HUDEP-2 (cell line): ENCODE data around the gene CD28.
A peak's percentile ranks its signal among the peaks of the same experiment; 100 is the strongest.
"Not testable (repeated sequence)": the region's sequence is repeated elsewhere in the genome, so short reads cannot be mapped to it uniquely, and the experiment has no call there.

Experiments
- DNase-seq, 76 experiments: peaks; one replicate each; lab custom pipeline; 2025; ENCODE audit not compliant: unreplicated experiment in 76 of 76; lab: John Stamatoyannopoulos, UW

The CD28 gene

GRCh38 chr2:203781151-203781550 is 74.7 kb downstream of the CD28 start:
- no peak for DNase-seq

DNA sequence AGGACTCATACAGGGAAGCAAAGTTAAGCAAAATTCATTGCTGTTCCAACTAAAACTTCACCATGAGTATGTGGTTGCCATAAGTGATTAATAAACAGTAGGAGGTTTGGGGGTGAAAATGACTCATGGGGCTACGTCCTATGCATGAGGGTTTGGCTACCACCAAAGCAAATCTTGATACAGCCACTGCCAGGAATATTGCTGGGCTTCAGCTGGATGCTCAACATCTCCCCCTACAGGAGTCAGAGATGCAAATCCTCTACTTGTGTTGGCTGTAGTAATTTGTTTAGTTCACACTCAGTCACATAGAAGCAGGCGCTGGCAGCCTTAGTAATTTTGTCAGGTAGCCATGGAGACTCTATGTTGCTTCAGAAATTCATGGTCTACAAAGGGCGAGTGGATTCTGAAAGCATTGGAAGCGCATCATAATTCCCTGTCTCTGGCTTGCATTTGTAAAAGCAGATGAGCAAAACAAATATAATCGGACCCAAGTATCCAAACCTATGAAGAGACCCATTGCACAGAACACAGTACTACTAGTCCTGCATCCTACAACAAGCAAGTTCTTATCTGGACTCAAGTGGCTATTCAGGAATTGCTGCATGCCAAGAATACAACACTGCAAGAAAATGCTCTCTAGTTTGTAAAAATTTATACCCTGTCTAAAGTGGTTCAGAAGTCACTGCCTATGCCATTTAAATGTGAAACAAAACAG is 76.0 kb downstream of the CD28 start:
- peak in 33 of 76 experiments; percentile 3 to 62 (median 21) for DNase-seq

DNA sequence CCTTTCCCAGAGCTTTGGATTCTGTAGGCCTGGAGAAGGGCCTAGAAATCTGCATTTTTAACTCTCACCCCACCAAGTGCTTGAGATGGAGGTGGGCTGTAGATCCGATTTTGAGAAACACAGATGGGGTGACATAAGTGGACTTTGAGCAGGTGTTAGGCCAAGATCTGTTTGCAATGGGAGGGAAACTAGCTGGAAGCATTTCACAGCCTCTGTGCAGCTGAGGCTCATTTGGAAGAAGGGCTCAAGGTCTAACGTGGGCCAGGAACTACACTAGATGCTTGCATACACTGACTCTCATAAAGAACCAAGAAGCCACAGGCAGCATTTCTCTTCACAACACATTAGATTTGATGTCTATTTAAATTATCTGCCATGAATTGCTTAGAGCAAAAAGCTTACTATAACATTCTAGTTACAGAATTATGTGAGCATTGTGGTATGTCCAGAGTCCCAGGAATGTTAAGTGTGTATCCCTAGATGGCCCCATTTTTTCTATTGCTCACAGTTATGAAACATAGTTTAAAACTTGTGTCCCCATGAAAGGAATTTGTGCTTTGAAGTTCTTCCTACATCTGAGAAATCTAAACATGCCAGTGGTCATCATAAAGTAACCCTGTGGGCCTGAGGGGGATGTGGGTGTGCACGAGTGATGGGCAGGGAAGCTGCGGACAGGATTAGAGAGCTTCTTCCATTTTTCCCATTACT is 77.2 kb downstream of the CD28 start:
- no peak for DNase-seq

- not testable (repeated sequence) for DNase-seq
These were observed 78.4 kb downstream of the CD28 start for GRCh38 chr2:203784710-203785270.

- not testable (repeated sequence) for DNase-seq
These were observed 79.1 kb downstream of the CD28 start for GRCh38 chr2:203785391-203786110.

GRCh38 chr2:203786549-203787351 is 80.3 kb downstream of the CD28 start:
- no peak for DNase-seq

GRCh38 chr2:203787979-203788378 is 81.5 kb downstream of the CD28 start:
- DNase-seq = no peak
